ENCODE measurements around the gene NOTCH4.

DNA sequence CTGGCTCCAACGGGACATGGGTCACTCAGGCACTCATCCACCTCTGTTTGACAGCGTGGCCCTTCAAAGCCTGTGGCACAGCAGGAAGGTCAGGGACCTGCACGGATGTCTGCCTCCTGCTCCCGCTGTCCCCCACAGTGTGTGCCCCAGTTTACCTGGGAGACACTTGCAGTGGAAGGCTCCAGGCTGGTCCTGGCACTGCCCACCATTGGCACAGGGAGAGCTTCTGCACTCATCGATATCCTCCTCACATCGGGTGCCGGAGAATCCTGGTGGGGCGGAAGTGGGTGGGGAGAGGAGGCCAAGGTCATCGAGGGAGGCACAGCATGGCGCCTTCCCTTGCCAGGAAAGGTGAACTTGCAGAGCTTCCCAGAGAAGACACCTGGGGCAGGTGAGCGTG, 6.9 kb downstream of the NOTCH4 start:
- TF ChIP-seq SUZ12 (IDR thresholded peaks at IDR 0.05; ENCODE audit: extremely low read depth, insufficient read depth, insufficient read length) (no peak), YY1 (IDR thresholded peaks at IDR 0.05; ENCODE audit: insufficient read depth, insufficient read length) (no peak), ZNF274 (IDR thresholded peaks at IDR 0.05; ENCODE audit: low read depth, low read length) (no peak)
